ENCODE measurements around the gene POLR1F. TPM values are rescaled to one million over a fixed set of nuclear protein-coding genes. Genes with fewer than 3 reads are reported as not detected.
A peak's percentile ranks its signal among the peaks of the same experiment; 100 is the strongest.

The POLR1F gene, protein sequence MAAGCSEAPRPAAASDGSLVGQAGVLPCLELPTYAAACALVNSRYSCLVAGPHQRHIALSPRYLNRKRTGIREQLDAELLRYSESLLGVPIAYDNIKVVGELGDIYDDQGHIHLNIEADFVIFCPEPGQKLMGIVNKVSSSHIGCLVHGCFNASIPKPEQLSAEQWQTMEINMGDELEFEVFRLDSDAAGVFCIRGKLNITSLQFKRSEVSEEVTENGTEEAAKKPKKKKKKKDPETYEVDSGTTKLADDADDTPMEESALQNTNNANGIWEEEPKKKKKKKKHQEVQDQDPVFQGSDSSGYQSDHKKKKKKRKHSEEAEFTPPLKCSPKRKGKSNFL
- total RNA-seq: 14.4 and 18.8 TPM in 2 replicates
- 17.2 and 19.3 TPM in 2 replicates for polyA plus RNA-seq

- H2AFZ ChIP-seq: peak within 1 kb of the TSS; percentile 75
- H3K9me3 ChIP-seq (ENCODE audit: low read depth): no peaks in the 10 kb centered on the region
- no peaks in the 10 kb centered on the region for H3K36me3 ChIP-seq (replicated peaks; ENCODE audit: insufficient read depth, low read depth)
- H3K4me1 ChIP-seq (ENCODE audit: insufficient read depth): peaks cover 20% of the 10 kb centered on the region
- no peaks in the 10 kb centered on the region for H3K27me3 ChIP-seq
- H3K27ac ChIP-seq: peak within 1 kb of the TSS; percentile 62
- peak within 1 kb of the TSS; percentile 92 for H3K4me2 ChIP-seq
- 2% methylated on average over 56 of the region's 56 CpGs for whole genome bisulfite sequencing (ENCODE audit: low lambda C conversion rate, missing lambda C conversion rate)
- peak; percentile 97 for DNase-seq (ENCODE audit: low spot score)
- H3K79me2 ChIP-seq: peaks cover 45% of the 10 kb centered on the region
- H3K4me3 ChIP-seq: peak within 1 kb of the TSS; percentile 83
- H3K9me2 ChIP-seq (replicated peaks; ENCODE audit: insufficient read depth): no peaks in the 10 kb centered on the region
- H4K20me1 ChIP-seq (ENCODE audit: insufficient read depth, poor library complexity, severe bottlenecking): no peaks in the 10 kb centered on the region
- TF ChIP-seq EZH2 (IDR thresholded peaks at IDR 0.05; ENCODE audit: borderline replicate concordance) (no peak), EZH2phosphoT487 (IDR thresholded peaks at IDR 0.05; ENCODE audit: low read depth, severe bottlenecking, unreplicated experiment) (no peak)
- TF ChIP-seq, protein P1, sequence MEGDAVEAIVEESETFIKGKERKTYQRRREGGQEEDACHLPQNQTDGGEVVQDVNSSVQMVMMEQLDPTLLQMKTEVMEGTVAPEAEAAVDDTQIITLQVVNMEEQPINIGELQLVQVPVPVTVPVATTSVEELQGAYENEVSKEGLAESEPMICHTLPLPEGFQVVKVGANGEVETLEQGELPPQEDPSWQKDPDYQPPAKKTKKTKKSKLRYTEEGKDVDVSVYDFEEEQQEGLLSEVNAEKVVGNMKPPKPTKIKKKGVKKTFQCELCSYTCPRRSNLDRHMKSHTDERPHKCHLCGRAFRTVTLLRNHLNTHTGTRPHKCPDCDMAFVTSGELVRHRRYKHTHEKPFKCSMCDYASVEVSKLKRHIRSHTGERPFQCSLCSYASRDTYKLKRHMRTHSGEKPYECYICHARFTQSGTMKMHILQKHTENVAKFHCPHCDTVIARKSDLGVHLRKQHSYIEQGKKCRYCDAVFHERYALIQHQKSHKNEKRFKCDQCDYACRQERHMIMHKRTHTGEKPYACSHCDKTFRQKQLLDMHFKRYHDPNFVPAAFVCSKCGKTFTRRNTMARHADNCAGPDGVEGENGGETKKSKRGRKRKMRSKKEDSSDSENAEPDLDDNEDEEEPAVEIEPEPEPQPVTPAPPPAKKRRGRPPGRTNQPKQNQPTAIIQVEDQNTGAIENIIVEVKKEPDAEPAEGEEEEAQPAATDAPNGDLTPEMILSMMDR (IDR thresholded peaks at IDR 0.05; ENCODE audit: poor library complexity): peak; percentile 88
Observed at GRCh38 chr7:19708397-19709248, at the start of gene POLR1F. Gene POLR1F, minus strand, starts transcription at chr7:19709037. Its CDS starts 21 bp downstream, at chr7:19709016.

- Histone ChIP-seq H3K79me2 (no peaks in the 10 kb centered on the region), H3K27me3 (no peaks in the 10 kb centered on the region), H3K9me3 (ENCODE audit: low read depth) (no peaks in the 10 kb centered on the region), H3K9me2 (replicated peaks; ENCODE audit: insufficient read depth) (no peaks in the 10 kb centered on the region), H4K20me1 (ENCODE audit: insufficient read depth, poor library complexity, severe bottlenecking) (no peaks in the 10 kb centered on the region), H3K36me3 (replicated peaks; ENCODE audit: insufficient read depth, low read depth) (no peaks in the 10 kb centered on the region), H3K4me3 (no peak overlapping the region), H3K27ac (no peak overlapping the region), H3K4me1 (ENCODE audit: insufficient read depth) (no peaks in the 10 kb centered on the region), H2AFZ (no peak overlapping the region), H3K4me2 (no peak overlapping the region)
- WGBS (ENCODE audit: low lambda C conversion rate, missing lambda C conversion rate): 42% methylated on average over 6 of the region's 6 CpGs
- DNase-seq (ENCODE audit: low spot score): peak; percentile 32
- TF ChIP-seq, protein P1 (IDR thresholded peaks at IDR 0.05; ENCODE audit: poor library complexity): peak; percentile 72
- TF ChIP-seq EZH2 (IDR thresholded peaks at IDR 0.05; ENCODE audit: borderline replicate concordance) (no peak), EZH2phosphoT487 (IDR thresholded peaks at IDR 0.05; ENCODE audit: low read depth, severe bottlenecking, unreplicated experiment) (no peak)
Observed at GRCh38 chr7:19754521-19755116, 45.8 kb upstream of the POLR1F start.

- H3K27ac ChIP-seq: no peak overlapping the region
- no peak overlapping the region for H3K4me3 ChIP-seq
- no peaks in the 10 kb centered on the region for H4K20me1 ChIP-seq (ENCODE audit: insufficient read depth, poor library complexity, severe bottlenecking)
- 88% methylated on average over 3 of the region's 3 CpGs for WGBS (ENCODE audit: low lambda C conversion rate, missing lambda C conversion rate)
- H3K79me2 ChIP-seq: no peaks in the 10 kb centered on the region
- no peaks in the 10 kb centered on the region for H3K9me2 ChIP-seq (replicated peaks; ENCODE audit: insufficient read depth)
- no peaks in the 10 kb centered on the region for H3K4me1 ChIP-seq (ENCODE audit: insufficient read depth)
- H3K27me3 ChIP-seq: no peaks in the 10 kb centered on the region
- H3K36me3 ChIP-seq (replicated peaks; ENCODE audit: insufficient read depth, low read depth): no peaks in the 10 kb centered on the region
- H3K9me3 ChIP-seq (ENCODE audit: low read depth): no peaks in the 10 kb centered on the region
- TF ChIP-seq EZH2phosphoT487 (IDR thresholded peaks at IDR 0.05; ENCODE audit: low read depth, severe bottlenecking, unreplicated experiment) (no peak), EZH2 (IDR thresholded peaks at IDR 0.05; ENCODE audit: borderline replicate concordance) (no peak)
- TF ChIP-seq, protein P1 (IDR thresholded peaks at IDR 0.05; ENCODE audit: poor library complexity): no peak
- no peak for DNase-seq (ENCODE audit: low spot score)
- H2AFZ ChIP-seq: no peak overlapping the region
- no peak overlapping the region for H3K4me2 ChIP-seq
Observed at GRCh38 chr7:19752020-19752419, 43.2 kb upstream of the POLR1F start.
